HG02642 (cell line): ENCODE measurements around the gene NOS1.

ENCODE experiments used
- ATAC-seq: cut with Tn5 transposase; IDR thresholded peaks from one replicate; pipeline ENCODE4 v1.9.1; 2021; ENCODE audit warnings: mild to moderate bottlenecking; ENCODE audit not compliant: unreplicated experiment, poor library complexity

Gene NOS1

DNA sequence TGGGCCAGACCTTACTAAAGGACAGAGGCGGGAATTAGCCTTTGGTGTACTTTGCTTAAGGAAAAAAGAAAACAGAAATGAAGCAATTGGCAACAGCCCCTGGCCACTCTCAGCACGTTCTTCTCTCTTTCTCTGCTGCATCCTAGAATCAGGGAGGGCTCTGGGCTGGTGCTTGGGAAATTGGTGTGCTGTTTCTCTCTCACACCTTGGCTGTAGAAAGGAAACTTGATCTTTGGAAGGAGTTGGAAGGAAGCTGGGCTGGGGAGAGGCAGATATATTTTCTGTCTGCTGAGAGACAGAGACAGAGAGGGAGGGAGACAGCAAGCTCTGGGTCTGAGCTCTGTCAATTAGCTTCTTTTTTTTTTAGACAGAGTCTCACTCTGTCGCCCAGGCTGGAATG lies 27.4 kb downstream of the NOS1 start:
- no peak for ATAC-seq

DNA sequence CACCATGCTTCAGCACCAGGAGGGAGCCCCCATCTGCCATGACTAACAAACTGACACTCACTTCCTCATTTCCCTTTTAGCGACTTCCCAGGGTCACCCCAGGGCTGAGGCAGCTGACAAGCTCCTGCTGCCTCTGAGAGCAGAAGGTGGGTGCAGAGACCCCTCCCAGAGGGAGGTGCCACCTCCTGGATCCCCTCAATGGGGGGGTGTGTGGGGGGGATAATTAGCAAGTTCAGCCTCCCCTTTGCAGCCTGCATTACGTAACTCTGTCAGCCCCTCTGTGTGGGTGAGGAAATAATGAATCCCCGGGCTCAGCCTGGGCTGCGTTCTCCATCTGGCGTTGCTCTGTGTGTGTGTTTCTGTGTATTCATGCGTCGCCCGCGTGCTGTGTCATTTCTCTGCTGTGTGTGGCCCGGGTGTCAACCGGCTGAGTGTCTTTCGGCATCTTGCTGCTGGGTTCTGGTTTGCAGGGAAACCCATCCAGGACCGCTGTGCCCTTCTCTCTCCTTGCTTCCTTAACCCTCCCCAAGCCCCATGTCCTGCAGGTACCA lies 28.0 kb downstream of the NOS1 start:
- no peak for ATAC-seq

DNA sequence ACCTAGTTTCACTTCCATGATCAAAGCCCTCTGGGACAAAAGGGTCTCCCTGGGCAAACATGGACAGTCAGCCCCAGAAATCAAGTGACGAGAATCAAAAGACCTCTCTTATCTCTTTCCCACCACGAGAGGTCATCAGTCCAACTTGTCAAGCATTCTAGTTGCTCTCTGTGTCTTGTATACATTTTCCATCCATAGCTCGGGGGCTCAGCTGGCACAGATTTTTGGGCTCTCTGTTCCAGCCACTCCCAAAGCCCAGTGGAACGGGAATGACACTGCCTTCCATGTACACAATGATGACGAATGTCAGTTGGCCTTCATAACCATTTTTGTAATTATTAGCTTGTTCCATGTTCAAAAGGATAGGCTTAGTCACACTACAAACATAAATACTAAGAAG lies 29.7 kb downstream of the NOS1 start:
- ATAC-seq: no peak

DNA sequence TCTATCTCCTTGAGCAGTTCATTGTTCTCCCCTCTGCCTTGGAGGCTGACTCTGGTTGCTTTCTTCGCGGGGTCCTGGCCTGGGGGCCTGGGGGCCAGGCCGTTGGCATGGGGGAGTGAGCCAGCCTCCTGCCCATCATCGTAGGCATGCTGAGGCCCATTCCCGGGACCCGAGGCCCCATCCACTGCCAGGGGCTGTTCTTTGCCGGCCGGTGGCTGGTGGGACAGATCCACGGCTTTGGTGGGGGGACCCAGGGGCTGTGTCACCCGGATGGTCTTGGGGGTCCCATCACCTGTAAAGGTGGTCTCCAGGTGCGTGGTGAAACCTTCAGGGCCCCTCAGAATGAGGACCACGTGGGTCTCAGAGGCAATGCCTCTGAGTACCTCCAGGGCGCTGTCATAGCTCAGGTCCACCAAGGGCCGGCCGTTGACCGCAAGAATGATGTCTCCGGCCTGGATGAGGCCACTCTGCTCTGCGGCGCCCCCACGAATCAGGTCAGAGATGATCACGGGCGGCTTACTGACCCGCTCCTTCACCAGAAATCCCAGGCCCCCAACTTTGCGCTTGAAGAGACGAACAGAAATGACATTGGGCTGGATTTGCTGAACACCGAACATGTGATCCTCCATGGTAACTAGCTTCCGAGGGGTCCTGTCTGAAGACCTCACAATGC lies 30.8 kb downstream of the NOS1 start:
- ATAC-seq: no peak

DNA sequence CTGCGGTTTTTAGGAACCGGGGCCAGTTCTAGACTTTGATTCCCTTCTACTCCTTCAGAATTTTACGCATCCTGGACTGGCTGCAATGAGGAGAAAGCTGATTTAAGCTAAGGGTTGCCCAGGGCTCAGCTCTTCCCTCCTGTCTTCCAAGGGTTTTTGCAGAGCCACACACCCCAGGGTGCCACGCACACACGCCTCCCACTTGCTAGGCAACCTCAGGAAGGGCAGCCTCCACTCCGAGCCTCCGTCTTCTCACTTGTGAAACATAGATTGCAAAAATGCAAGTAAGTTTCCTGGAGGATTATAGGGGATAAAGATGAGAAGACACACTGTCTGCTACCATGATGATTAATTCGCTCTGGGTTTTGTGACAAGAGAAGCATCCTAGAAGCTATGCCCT lies 31.7 kb downstream of the NOS1 start:
- no peak for ATAC-seq

DNA sequence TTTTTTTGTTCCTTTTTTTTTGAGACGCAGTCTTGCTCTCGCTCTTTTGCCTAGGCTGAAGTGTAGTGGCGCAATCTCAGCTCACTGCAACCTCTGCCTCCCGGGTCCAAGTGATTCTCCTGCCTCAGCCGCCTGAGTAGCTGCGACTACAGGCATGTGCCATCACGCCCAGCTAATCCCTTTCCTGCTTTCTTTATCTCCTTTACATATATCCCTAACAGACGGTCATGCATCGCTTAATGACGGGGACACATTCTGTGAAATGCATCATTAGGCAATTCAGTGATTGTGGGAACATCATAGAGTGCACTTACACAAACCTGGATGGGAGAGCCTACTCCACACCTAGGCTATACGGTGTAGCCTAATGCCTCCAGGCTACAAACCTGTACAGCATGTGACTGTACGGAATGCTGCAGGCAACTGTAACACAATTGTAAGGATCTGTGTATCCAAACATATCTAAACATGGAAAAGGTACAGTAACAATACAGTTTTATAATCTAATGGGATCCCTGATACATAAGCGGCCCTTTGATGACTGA lies 32.8 kb downstream of the NOS1 start:
- ATAC-seq: no peak

DNA sequence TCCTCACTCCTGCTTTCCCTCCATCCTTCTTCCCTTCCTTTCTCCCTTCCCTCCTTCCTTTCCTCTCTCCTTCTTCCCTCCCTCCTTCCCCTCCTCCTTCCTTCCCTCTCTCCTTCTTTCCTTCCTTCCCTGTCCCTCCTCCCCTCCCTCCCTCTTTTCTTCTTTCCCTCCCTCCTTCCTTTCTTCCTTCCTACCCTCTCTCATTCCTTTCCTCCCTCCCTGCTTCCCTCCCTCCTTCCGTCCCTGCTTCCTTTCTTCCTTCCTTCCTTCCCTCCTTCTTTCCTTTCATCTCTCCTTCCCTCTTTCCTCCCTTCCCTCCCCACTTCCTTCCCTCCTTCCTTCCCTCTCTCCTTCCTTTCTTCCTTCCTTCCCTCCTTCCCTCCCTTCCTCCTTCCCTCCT lies 39.0 kb downstream of the NOS1 start:
- ATAC-seq: no peak

DNA sequence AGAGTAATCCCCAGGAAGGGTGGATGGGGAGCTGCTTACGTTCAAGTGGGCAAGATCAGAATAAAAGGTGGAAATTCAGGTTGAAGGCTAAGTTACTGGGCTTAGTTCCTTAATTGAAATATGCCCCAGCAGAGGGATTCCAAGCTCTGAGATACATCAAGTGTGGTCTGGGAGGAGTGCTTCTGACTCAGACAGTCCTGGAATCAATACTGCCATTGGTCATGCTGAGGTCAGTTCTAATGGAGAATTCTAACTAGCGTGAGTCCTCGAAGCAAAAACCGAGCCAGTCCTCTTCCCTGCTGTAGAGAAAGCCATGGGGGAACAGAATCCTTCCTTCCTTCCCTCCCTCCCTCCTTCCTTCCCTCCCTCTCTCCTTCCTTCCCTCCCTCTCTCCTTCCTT lies 39.9 kb downstream of the NOS1 start:
- no peak for ATAC-seq

DNA sequence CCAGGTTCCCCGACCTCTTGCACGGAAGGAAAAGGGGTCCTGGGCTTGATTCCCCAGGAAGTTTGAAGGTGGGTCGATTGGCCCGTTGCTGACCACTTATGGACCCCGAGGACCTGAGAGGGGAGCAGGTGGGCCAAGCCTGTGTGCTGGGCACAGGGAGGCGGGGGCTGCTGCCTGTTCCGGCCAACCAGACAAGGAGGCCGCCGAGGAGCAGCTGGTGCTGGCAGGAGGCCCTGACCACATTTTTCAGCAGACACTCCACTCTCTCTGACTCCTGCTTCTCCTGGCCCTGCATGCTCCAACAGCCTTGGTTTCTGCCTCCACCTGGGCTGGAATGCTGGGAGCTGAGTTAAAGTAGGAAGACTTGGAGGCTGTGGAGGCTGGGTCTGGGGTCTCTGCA lies 42.8 kb downstream of the NOS1 start:
- no peak for ATAC-seq

DNA sequence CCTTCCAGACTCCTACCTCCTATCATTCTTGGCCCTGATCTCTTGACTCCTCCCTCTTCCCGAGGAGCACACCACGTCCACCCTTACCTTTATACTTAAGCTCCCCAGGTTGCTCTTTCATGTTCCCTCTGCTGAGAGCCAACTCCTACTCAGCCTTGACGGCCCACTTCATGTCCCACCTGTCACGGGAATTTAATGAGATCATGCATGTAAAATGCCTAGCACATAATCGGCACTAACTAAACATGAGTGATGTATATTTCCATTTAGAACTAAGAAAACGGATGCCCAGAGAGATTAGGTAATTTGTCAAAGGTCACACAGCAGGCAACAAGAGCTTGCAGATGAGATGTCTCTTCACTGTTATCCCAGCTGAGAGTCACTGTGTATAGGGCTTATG lies 45.1 kb downstream of the NOS1 start:
- ATAC-seq: no peak

DNA sequence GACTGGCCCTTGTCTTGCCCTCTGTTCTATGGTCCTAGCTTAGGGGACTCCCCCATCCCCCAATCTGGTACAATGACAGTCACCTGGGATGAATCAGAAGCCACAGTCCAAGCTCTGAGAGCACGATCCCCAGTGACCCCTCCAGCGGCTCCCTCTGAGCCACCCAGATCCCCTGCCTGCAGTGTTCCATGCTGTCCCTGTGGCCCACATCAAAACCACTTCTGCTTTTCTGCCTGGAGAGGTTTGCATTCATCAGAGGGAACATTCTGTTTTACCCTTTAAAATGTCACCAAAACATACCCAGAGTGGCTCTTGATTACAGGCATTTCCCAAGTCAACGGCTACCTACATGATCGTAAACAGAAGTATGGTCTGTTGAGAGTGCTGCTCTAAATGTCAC lies 47.5 kb downstream of the NOS1 start:
- no peak for ATAC-seq

DNA sequence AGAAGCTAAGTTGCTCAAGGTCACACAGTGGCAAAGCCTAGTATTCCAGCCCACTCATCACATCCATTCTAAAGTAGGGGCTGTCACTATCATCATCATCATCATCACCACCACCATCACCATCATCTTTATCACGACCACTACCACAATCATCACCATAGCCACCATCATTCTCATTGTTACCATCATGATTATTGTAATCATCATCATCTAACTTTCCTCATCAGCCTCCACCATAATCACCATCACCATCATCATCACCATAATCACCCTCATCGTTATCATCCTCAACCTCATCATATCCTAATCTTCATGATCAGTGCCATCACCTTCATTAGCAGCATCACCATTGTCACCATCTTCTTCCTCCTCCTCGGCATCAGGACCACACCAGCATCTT lies 48.7 kb downstream of the NOS1 start:
- ATAC-seq: no peak

DNA sequence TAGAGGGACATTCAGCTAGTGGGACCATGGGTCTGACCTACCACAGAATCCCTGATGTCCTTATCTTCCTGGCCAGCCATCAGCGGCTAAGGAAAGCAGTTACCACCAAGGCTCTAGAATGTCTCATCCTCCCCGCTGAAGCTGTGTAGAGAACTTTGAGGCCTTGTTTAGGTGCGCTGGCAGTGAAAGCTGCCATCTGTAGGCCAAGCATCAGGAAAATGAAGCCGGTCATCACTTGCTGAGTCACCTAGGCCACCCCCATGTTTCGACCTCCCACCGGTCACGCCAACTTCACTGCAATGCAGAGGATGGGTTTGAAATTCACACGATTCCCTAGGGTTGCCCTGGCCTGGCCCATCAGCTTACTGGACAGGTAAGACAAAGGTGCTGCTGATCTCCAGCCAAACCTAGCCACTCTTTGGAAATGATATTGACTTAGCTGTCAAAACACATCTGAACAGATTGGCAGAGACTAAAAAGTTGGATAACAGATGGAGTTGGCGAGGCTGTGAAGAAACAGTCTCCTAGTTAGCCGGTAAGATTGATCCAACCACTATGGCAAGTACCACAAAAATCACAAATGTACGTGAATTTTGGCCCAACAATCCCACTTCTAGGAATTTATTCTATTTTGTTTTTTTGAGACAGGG lies 52.0 kb downstream of the NOS1 start:
- no peak for ATAC-seq

DNA sequence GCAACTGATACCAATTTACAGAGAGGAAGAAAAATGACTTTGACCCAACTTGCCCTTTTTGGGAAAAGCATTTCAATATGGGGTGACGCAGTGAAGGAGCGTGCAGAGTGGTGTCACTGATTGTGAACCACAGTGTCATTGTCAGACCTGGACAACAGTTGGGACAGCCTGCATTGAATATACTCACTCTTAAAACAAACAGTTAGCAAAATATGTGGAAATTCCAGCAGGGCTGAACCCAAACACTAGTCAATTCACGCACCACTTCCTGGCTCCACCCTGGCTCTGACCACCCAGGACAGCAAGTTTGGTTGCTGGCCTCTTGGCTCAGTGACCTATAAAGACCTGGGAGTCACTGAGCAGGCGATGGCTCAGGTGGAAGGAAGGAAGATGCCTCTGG lies 61.3 kb downstream of the NOS1 start:
- no peak for ATAC-seq

DNA sequence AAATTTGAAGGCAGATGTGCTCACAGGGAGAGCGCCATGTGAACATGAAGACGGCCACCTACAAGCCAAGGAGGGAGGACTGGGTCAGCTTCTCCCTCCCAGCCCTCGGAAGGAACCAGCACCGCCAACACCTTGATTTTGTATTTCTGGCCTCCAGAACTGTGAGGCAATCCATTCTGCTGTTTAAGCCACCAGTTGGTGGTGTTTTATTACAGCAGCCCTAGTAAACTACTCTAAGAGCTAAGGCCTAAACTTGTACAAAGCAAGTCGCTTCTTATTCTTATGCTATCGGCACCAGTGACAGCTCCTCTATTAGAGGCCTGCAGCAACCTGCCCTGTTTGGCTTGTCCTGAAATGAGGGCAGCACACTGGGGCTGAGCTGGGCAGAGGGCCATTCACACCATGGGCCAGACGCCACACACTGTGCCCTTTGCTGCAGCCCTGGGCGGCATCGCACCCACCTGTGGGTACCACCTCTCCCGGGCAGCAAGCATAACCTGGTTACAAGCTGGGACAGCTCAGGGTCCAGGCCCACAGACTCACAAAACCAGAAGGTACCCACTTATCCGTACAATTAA lies 62.7 kb downstream of the NOS1 start:
- ATAC-seq: no peak

DNA sequence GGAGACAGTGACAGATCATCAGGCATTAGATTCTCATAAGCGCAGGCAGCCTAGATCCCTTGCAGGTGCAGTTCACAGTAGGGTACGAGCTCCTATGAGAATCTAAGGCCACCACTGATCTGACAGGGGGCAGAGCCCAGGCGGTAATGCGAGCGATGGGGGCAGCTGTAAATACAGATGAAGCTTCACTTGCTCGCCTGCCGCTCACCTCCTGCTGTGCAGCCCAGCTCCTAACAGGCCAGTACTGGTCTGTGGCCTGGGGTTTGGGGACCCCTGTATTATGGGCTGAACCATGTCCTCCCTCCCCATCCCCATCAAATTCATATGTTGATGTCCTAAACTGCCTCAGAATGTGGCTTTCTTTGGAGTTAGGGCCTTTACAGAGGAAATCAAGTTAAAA lies 63.2 kb downstream of the NOS1 start:
- no peak for ATAC-seq

DNA sequence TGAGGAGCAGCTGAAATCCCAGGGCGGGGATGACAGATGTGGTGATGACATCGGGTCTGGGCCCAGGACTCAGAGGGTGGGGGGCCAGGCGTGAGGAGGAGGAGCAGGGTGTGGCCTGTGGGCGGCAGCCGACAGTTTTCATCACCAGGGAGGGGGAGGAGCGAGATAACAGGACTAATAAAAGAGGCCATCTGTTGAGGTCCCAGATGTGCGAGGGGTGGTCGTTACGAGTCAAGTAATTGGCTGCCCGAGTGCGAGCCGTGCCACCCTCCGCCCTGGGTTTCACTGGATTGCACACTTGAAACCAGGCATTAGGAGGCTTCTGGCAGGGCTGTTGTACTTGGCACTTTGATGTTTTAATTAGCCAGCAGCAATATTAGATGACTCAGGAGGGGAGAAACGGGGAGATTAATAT lies 67.2 kb downstream of the NOS1 start:
- ATAC-seq: no peak

DNA sequence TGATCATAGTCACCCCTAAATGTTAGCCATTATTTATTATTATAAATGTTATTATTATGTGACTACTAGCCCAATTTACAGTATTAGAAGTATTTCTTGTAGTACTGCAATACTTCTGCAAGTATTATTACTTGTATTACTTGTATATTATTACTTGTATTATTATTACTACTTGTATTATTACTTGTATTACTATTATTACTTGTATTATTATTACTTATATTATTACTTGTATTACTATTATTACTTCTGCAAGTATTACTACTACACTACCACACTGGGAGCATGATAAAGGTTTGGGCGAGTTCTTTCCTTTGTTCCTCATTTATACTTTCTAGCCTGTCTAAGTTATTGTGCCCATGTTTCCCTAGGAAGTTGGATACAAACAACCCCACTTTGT lies 67.9 kb downstream of the NOS1 start:
- no peak for ATAC-seq

DNA sequence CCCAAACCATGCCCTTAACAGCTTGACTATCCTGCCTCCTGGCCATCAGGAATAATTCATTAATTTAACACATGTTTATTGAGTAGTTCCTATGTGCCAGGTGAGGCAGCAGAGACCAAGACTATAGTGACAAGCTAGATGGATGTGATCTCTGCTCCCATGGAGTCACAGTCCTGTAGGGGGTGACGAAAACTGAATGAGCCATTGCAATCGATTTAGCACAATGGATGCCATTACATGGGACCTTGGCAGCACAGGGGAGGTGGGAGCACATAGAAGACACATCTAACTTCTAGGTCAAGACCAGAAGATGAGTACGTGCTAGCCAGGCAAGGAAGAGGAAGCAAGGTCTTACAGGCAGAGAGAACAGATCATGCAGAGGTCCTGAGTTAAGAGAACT lies 68.7 kb downstream of the NOS1 start:
- ATAC-seq: no peak

DNA sequence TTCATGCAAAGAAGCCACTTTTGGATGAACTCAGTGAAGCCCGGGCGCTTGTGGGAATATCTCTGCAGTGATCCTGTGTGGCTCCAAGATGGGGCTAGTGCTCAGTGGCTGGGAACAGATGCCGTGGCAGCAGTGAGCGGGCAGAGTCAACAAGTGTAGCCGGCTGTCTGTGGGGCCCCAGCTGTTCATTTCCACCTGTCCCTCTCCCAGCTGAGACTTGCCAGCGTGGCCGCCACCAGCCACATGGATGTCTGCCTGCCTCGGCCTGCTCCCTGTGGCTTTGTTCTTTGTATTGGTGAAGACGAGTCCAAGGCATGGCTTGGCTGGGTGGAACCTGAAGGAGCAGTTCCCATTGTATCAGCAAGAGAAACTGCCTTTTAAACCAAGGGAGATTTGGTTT lies 77.3 kb downstream of the NOS1 start:
- ATAC-seq: no peak

DNA sequence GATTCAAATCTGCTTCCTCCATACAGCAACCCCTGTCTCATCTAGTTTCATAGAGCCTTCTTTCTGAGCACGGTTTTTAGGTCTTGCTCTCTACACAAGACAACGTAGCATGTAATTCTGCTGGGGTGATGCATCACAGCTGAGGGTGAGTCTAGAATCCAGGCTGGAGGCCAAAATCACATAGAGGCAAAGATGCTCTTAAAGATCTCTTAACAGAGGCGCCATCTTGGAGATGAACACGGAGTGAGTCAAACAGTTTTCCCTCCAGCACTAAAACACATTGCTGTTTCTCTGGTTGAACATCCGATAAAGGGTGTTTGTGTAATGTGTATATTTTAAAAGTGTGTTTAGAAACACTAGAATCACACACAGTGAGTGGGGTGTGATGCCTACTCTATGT lies 78.9 kb downstream of the NOS1 start:
- ATAC-seq: no peak
